Adrenal gland (tissue), 5 donors: Measurements from ENCODE around the gene OR52B2.

Experiments used
- POLR2A ChIP-seq, 2 donors: fragments of 450-650 bp; IDR thresholded peaks; one replicate each; pipeline ENCODE4 v1.6.1; 2017; ENCODE audit warnings: antibody characterized with exemption in 2 of 2, mild to moderate bottlenecking in 2 of 2, moderate library complexity in 1 of 2
- TF ChIP-seq, protein P1 (sequence below), 6 experiments: fragments of 450-650 bp in 4 of 6; fragments of 200-600 bp in 2 of 6; sonication (generic) in 1 of 6; IDR thresholded peaks; 1 replicate in 5 of 6; 2 replicates in 1 of 6; pipeline versions ENCODE4 v1.5.1 to v1.8.0; 2016 to 2021; ENCODE audit warnings: antibody characterized with exemption in 6 of 6, mild to moderate bottlenecking in 2 of 6, moderate library complexity in 1 of 6
- donor health status: DM: no; HTN: no; CAD: no.

DNA sequence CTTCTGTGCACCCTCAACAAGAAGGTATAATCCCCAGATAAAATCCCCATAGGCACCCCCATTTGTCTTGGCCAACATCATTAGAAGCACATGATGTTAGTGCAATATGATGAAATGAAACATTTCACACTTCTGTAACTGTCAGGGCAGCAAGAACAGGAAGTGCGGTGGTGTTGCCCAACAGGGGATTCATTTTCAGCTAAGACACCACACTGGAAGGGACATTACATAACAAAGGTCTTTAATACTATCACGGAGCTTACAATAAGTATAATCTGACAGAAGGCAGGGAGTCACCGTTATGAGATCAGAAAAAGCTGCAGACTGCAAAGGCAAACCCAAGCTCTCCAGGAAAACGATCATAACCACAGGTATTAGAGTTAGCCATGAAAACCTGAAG, 30.8 kb upstream of the OR52B2 start:
- TF ChIP-seq, protein P1, sequence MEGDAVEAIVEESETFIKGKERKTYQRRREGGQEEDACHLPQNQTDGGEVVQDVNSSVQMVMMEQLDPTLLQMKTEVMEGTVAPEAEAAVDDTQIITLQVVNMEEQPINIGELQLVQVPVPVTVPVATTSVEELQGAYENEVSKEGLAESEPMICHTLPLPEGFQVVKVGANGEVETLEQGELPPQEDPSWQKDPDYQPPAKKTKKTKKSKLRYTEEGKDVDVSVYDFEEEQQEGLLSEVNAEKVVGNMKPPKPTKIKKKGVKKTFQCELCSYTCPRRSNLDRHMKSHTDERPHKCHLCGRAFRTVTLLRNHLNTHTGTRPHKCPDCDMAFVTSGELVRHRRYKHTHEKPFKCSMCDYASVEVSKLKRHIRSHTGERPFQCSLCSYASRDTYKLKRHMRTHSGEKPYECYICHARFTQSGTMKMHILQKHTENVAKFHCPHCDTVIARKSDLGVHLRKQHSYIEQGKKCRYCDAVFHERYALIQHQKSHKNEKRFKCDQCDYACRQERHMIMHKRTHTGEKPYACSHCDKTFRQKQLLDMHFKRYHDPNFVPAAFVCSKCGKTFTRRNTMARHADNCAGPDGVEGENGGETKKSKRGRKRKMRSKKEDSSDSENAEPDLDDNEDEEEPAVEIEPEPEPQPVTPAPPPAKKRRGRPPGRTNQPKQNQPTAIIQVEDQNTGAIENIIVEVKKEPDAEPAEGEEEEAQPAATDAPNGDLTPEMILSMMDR (IDR thresholded peaks at IDR 0.05): no peak
- TF ChIP-seq POLR2A (IDR thresholded peaks at IDR 0.05): no peak
